Kidney (tissue), 22 donors: ENCODE data around the gene SCML1. TPM values are rescaled to one million over a fixed set of nuclear protein-coding genes. Genes with fewer than 3 reads are reported as not detected.

Source experiments
- DNase-seq, 5 donors: peaks; one replicate each; pipeline ENCODE4 v3.0.0-alpha.2; 2013 to 2020
- FAIRE-seq: peaks from 2 replicates; lab custom pipeline; 2012; peaks lifted over from hg19 to GRCh38; lab: Jason Lieb, UNC
- H3K27ac ChIP-seq, 2 donors: one replicate each; pipeline ENCODE4 v1.7.0; 2013; ENCODE audit warnings: low read depth in 2 of 2, low read length in 2 of 2, inconsistent platforms in 1 of 2
- H3K27me3 ChIP-seq: one replicate; pipeline ENCODE4 v1.7.1; 2013; ENCODE audit warnings: low read length, inconsistent platforms; ENCODE audit not compliant: control insufficient read depth, insufficient read depth
- H3K36me3 ChIP-seq, 3 donors: one replicate each; pipeline versions ENCODE4 v1.7.0 to v1.7.1; 2013; ENCODE audit warnings: low read length in 3 of 3, control low read depth in 1 of 3, inconsistent platforms in 1 of 3; ENCODE audit not compliant: insufficient read depth in 3 of 3, control insufficient read depth in 2 of 3
- H3K4me1 ChIP-seq, 3 donors: one replicate each; pipeline versions ENCODE4 v1.7.0 to v1.7.1; 2013; ENCODE audit warnings: low read length in 3 of 3, inconsistent platforms in 1 of 3, low read depth in 1 of 3; ENCODE audit not compliant: control insufficient read depth in 2 of 3, insufficient read depth in 2 of 3
- H3K4me3 ChIP-seq, 3 donors: one replicate each; pipeline versions ENCODE4 v1.7.0 to v1.8.1; 2013; ENCODE audit warnings: low read length in 3 of 3, control low read depth in 1 of 3, inconsistent platforms in 1 of 3
- H3K9ac ChIP-seq, 3 donors: one replicate each; pipeline versions ENCODE4 v1.7.0 to v1.7.1; 2013; ENCODE audit warnings: low read length in 3 of 3, control low read depth in 1 of 3, inconsistent platforms in 1 of 3
- H3K9me3 ChIP-seq, 3 donors: one replicate each; pipeline versions ENCODE4 v1.7.0 to v1.7.1; 2013; ENCODE audit warnings: low read length in 3 of 3, control low read depth in 1 of 3, inconsistent platforms in 1 of 3; ENCODE audit not compliant: control insufficient read depth in 2 of 3, insufficient read depth in 1 of 3
- CTCF ChIP-seq: IDR thresholded peaks from 3 replicates; pipeline ENCODE4 v1.5.1; 2012; ENCODE audit warnings: mild to moderate bottlenecking, moderate library complexity, borderline replicate concordance; ENCODE audit not compliant: insufficient read depth; ENCODE audit errors: extremely low read depth
- intact Hi-C: fragments of 100-400 bp; cut with DNase I; formaldehyde crosslinking; loops from one replicate; pipeline ENCODE4 v1.11.1; 2022
- long read RNA-seq, 10 donors: library from polyadenylated mRNA in 1 of 10; unstranded in 1 of 10; transcript quantifications; one replicate each; pipeline ENCODE4 v2.0.0 and lab custom pipeline, GENCODE V29; 2021 to 2026
- polyA plus RNA-seq: library from polyadenylated mRNA; stranded (reverse); fragments of 350-450 nt; fragmentation: Illumina TruSeq; extraction: RNeasy Lipid Tissue Mini Kit (QIAGEN cat#74804); gene quantifications from one replicate; pipeline ENCODE4 v1.2.3, GENCODE V29; 2014; ENCODE audit warnings: low read depth, low replicate concordance; ENCODE audit not compliant: insufficient read depth
- total RNA-seq: library from RNA; stranded (reverse); fragmentation: NEBNext Ultra II Directional; extraction: Animal tissue kit (Norgen Biotek cat#: 25700); gene quantifications from one replicate; pipeline ENCODE4 v1.2.1, GENCODE V29; 2021
- donor health status: control.
- donor health status: control.
- donor health status: control.
- donor health status: control.
- donor health status: control.
- donor health status: DM: yes; HTN: yes; CAD: no.
- donor health status: Normal renal cell carcinoma (clear cell type).

Gene SCML1
- total RNA-seq (9.9 TPM), polyA plus RNA-seq (8.5 TPM)
- long read RNA-seq, donor 1, full-length matches to known transcripts, result 3 of 3 reads
- long read RNA-seq, donor 1, partial matches to known transcripts, result 0 of 3 reads
- long read RNA-seq, donor 1, other reads (novel, unspliced or antisense), result 0 of 3 reads
- long read RNA-seq, donor 2, full-length matches to known transcripts, result 5 of 5 reads
- long read RNA-seq, donor 2, partial matches to known transcripts, result 0 of 5 reads
- long read RNA-seq, donor 2, other reads (novel, unspliced or antisense), result 0 of 5 reads
- long read RNA-seq, donor 3, full-length matches to known transcripts, result 5 of 19 reads
- long read RNA-seq, donor 3, partial matches to known transcripts, result 14 of 19 reads
- long read RNA-seq, donor 3, other reads (novel, unspliced or antisense), result 0 of 19 reads
- long read RNA-seq, donor 4, result 0 reads
- long read RNA-seq, donor 5, result 0 reads
- long read RNA-seq, donor 6, full-length matches to known transcripts, result 5 of 5 reads
- long read RNA-seq, donor 6, partial matches to known transcripts, result 0 of 5 reads
- long read RNA-seq, donor 6, other reads (novel, unspliced or antisense), result 0 of 5 reads
- long read RNA-seq, donor 7, partial matches to known transcripts, result 1 of 9 reads
- long read RNA-seq, donor 7, other reads (novel, unspliced or antisense), result 6 of 9 reads
- long read RNA-seq, donor 8, result 0 reads
- long read RNA-seq, donor 9, partial matches to known transcripts, result 0 of 1 reads
- long read RNA-seq, donor 9, other reads (novel, unspliced or antisense), result 0 of 1 reads
- long read RNA-seq, donor 10, full-length matches to known transcripts, result 3 of 3 reads
- long read RNA-seq, donor 10, partial matches to known transcripts, result 0 of 3 reads
- long read RNA-seq, donor 10, other reads (novel, unspliced or antisense), result 0 of 3 reads

- Histone ChIP-seq H3K36me3 (no peaks in the 10 kb centered on the region), H3K4me1 (peaks cover 0 to 4% (median 0%) of the 10 kb centered on the region in 3 donors), H3K27ac (peak within 1 kb of the TSS; percentile 92 to 95), H3K4me3 (peak within 1 kb of the TSS; percentile 75 to 86 (median 78)), H3K27me3 (peaks cover 2% of the 10 kb centered on the region), H3K9me3 (no peaks in the 10 kb centered on the region), H3K9ac (peak within 1 kb of the TSS; percentile 62 to 93 (median 65))
- intact Hi-C loops, result no loop called here
- no peak for TF ChIP-seq CTCF
- no peak for FAIRE-seq
- DNase-seq, result peak; percentile 97 to 99 (median 98)
These were observed at the start of gene SCML1 for GRCh38 chrX:17736856-17737709. Gene SCML1 (plus strand): TSS chrX:17737493. CDS start chrX:17744187, 6,694 bp downstream.

GRCh38 chrX:17687648-17688047 is 49.6 kb upstream of the SCML1 start:
- peaks cover 0 to 4% (median 0%) of the 10 kb centered on the region in 3 donors for H3K4me1 ChIP-seq
- no peak for FAIRE-seq
- no peak overlapping the region for H3K27ac ChIP-seq
- H3K27me3 ChIP-seq, result peaks cover 7% of the 10 kb centered on the region
- no peak overlapping the region for H3K9ac ChIP-seq
- H3K4me3 ChIP-seq, result no peak overlapping the region
- H3K9me3 ChIP-seq, result no peaks in the 10 kb centered on the region
- DNase-seq, result no peak
- peaks cover 0 to 2% (median 0%) of the 10 kb centered on the region in 3 donors for H3K36me3 ChIP-seq
- intact Hi-C loops, result no loop called here
- no peak for TF ChIP-seq CTCF

DNA sequence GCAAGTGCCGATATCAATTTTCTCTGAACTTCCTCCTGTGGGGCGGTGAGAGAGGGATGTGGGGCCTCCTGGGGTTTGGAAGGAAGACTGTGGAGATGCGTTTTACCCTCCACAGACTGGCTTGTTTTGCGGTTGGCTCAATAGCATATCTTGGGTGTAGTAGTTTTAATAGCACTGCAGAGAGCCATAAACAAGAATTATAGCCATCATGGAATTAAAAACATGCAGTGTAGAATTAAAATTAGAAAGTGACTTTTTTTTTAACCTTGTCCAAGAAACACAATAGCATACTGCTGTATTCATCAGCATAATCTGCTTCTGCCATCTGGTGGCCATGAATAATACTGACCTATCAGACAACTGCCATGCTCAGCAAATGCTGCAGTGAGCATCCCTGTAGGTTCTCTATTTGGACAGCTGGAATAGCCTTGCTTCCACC is 47.3 kb upstream of the SCML1 start:
- peak; percentile 98 for FAIRE-seq
- intact Hi-C loops, result no loop called here
- DNase-seq, result peak in 4 of 5 donors; percentile 57 to 91 (median 75)

More for the DNA sequence above, 47.3 kb upstream of the SCML1 start:
- H3K4me1 ChIP-seq, result peaks cover 0 to 2% (median 0%) of the 10 kb centered on the region in 3 donors
- H3K9me3 ChIP-seq, result no peaks in the 10 kb centered on the region
- H3K36me3 ChIP-seq, result peaks cover 0 to 11% (median 0%) of the 10 kb centered on the region in 3 donors
- H3K27ac ChIP-seq, result no peak overlapping the region
- H3K27me3 ChIP-seq, result peaks cover 4% of the 10 kb centered on the region
- TF ChIP-seq CTCF, result peak; percentile 59
- no peak overlapping the region for H3K9ac ChIP-seq
- H3K4me3 ChIP-seq, result no peak overlapping the region
